HEK293 (cell line): ENCODE measurements around the gene MYO5B.

ENCODE experiments used
- KLF9 ChIP-seq: fragments of 450-650 bp; formaldehyde crosslinking; IDR thresholded peaks from 2 replicates; pipeline ENCODE4 v1.5.1; 2016; ENCODE audit warnings: missing biosample characterization, missing genetic modification characterization, low read depth
- SALL2 ChIP-seq: fragments of 450-650 bp; formaldehyde crosslinking; IDR thresholded peaks from 2 replicates; pipeline ENCODE4 v1.5.0; 2017; ENCODE audit warnings: missing biosample characterization, mild to moderate bottlenecking, missing genetic modification characterization, borderline replicate concordance
- ZBTB10 ChIP-seq: fragments of 450-650 bp; formaldehyde crosslinking; IDR thresholded peaks from 2 replicates; pipeline ENCODE4 v1.5.1; 2016; ENCODE audit warnings: missing biosample characterization, missing genetic modification characterization

- TF ChIP-seq ZBTB10 (tag by site-specific recombination) (no peak), KLF9 (tag by site-specific recombination) (no peak), SALL2 (tag by site-specific recombination) (no peak)
Measured at GRCh38 chr18:49953391-49953790, 241.6 kb downstream of the MYO5B start.
